SH-SY5Y (cell line): ENCODE data around the gene CHSY3.

Experiments used
- GATA2 ChIP-seq: IDR thresholded peaks from 2 replicates; pipeline ENCODE4 v1.6.1; 2011; ENCODE audit warnings: mild to moderate bottlenecking, low read depth, low read length
- GATA3 ChIP-seq: IDR thresholded peaks from 2 replicates; pipeline ENCODE4 v1.6.1; 2011; ENCODE audit warnings: low read depth, mild to moderate bottlenecking, low read length, moderate library complexity

DNA sequence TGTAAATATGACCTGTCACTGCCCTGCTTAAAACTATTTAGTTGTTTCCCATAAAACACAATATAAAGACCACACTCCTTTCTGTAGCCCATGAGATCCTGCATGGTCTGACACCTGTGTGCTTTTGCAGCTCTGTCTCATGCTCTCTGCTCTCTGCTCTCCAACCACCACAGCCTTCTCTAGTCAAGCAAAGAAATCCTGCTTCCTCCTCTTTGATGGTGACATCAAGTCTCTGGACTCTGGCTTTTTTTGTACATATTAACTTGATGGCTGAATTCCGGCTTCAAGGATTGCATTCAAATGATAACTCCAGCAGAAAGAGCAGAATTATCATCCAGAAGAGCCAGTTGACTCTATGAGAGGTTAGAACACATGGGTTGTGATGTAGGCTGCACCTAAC is 58.2 kb downstream of the CHSY3 start:
- TF ChIP-seq GATA3 (no peak), GATA2 (no peak)
